Measurements from ENCODE around the gene PIM2. TPM values are rescaled to one million over a fixed set of nuclear protein-coding genes. Genes with fewer than 3 reads are reported as not detected.

PIM2 gene
- total and polyA plus RNA-seq, 2 of the 4 experiments (the other 2 are of a cell fraction): 7.3 to 9.4 TPM

DNA sequence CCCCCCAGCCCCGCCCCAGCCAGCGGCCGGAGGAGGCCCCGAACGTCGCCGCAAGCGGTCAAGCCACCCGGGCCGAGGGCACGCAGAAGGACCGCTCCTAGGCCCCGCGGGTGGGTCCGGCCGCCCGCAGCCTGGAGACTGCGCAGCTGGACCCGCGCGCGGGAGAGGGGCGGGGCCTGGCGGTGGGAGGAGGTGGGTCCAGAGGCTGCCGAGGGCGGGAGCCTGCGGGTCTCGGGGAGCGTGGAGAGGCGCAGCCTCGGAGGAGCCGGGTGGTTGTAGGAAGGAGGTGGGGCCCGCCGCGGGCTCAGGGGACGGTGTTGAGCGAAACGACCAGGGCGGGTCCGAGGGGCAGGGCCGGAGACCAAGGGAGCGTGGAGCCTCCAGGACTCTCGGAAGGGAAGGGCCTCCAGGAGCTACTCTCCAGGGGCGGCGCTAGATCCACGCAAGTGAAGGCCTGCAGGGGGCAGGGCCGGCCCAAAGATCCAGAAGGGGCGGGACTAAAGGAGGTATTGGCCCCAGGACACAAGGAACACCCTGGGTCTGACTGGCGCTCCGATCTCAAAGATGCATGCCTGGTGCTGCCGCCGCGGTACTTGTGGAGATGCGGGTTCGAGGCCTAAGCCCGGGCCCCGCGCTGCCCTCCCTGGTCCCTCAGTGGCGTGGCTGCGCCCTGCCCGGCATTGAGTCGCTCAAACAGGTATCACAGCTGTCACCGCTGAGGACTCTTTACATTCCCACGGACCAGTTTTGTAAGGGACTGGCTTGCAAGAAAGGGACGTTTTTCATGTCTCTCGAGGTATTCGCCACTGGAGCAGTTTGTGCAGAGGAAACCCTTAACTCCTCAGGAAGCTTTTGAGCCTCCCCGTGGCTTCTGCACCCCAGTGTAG, 27.2 kb downstream of the PIM2 start (continued):
- TF ChIP-seq RCOR1 (IDR thresholded peaks at IDR 0.05; ENCODE audit: insufficient replicate concordance, low read length) (no peak), MXI1 (IDR thresholded peaks at IDR 0.05; ENCODE audit: borderline replicate concordance, low read depth, low read length) (no peak; the same call in 1 of the 2 replicates), MAFK (IDR thresholded peaks at IDR 0.05; ENCODE audit: low read depth, low read length) (no peak)

DNA sequence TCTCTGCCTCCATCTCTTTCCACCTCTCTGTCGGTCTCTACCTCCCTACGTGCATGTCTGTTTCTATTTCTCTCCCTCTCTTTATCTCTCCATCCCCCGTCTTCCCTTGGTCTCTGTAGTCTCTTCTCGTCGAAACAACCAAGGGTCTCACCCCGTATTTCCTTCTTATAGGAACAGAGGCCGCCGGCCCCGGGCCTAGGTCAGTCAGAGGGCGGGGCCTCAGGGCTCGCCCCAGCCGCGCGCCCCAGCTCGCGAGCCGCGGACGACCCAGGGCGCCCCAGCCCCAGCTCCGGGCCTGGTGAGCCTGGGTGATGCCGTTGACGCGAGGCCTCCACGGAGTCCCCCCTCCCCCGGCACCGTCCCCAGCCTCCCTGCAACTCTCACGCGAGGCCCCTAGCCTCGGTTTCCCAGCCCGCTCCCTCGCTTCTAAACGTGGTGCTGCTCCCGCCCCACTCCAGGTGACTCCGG, 27.9 kb downstream of the PIM2 start:
- Histone ChIP-seq H3K4me3 (ENCODE audit: insufficient read depth, low read depth, low read length) (peak overlapping the region; percentile 32), H3K9me3 (ENCODE audit: control insufficient read depth, insufficient read depth, low read length) (no peaks in the 10 kb centered on the region), H3K79me1 (ENCODE audit: low read depth in 1 of 2, low read length in 2 of 2) (peaks cover 0 to 8% of the 10 kb centered on the region in 2 experiments; a peak in 1 of 4 replicates), H4K91ac (ENCODE audit: insufficient read depth, low read depth, low read length) (no peak overlapping the region), H3K27ac (ENCODE audit: insufficient read depth, low read length) (no peak overlapping the region; the same call in 1 of the 2 replicates), H3K4me2 (ENCODE audit: low read depth, low read length) (peak overlapping the region; percentile 65), H2AK9ac (replicated peaks; ENCODE audit: low read depth, low read length, poor library complexity) (no peak overlapping the region), H2AFZ (replicated peaks; ENCODE audit: low read length, poor library complexity) (peak overlapping the region; percentile 84), H3K4me1 (ENCODE audit: control insufficient read depth, insufficient read depth, low read length) (no peaks in the 10 kb centered on the region), H4K8ac (ENCODE audit: low read depth in 2 of 2, low read length in 2 of 2) (peak overlapping the region; percentile 40 to 51; a peak in 1 of 4 replicates), H4K20me1 (ENCODE audit: insufficient read depth, low read length) (no peaks in the 10 kb centered on the region), H4K5ac (ENCODE audit: low read depth, low read length) (peak overlapping the region; percentile 49; the same call in 1 of the 2 replicates), H2BK20ac (ENCODE audit: low read depth, low read length) (no peak overlapping the region), H3K27me3 (ENCODE audit: control insufficient read depth, insufficient read depth, low read length) (no peaks in the 10 kb centered on the region), H2BK120ac (ENCODE audit: low read depth, low read length) (no peak overlapping the region), H3K23ac (ENCODE audit: low read depth, low read length) (no peak overlapping the region), H3K9ac (ENCODE audit: low read depth, low read length) (peak overlapping the region; percentile 25; the same call in 1 of the 2 replicates), H3K36me3 (ENCODE audit: control insufficient read depth, insufficient read depth, low read length) (no peaks in the 10 kb centered on the region), H3K18ac (ENCODE audit: low read depth, low read length) (no peak overlapping the region), H2BK15ac (ENCODE audit: low read depth, low read length) (no peak overlapping the region), H2BK5ac (ENCODE audit: low read depth, low read length, poor library complexity, severe bottlenecking) (no peak overlapping the region), H3K56ac (ENCODE audit: extremely low read depth, insufficient read depth, low read length) (no peak overlapping the region), H2AK5ac (ENCODE audit: low read depth, low read length) (no peak overlapping the region), H3K14ac (replicated peaks; ENCODE audit: low read depth, low read length) (no peak overlapping the region), H3K9me1 (ENCODE audit: insufficient read depth, low read length) (0 out of 2 replicates have a peak, but pooled peaks cover 7% of the 10 kb centered on the region), H3K4ac (ENCODE audit: low read depth, low read length) (no peak overlapping the region)
- WGBS, 2 experiments (ENCODE audit: extremely low coverage in 2 of 2, insufficient read length in 1 of 2): 31% methylated on average over 20 of the region's 35 CpGs; no CpG with 5 or more reads in 1 of the 2 experiments
- CTCF ChIA-PET: interaction anchor here (0.6 kb wide), 1 partner anchor 195 kb away, joined by 4 read pairs; no protein-coding TSS in a partner anchor
- peak; percentile 39 for ATAC-seq (ENCODE audit: low read depth)
- intact Hi-C loops (cut with micrococcal nuclease): no loop called here
- POLR2A ChIA-PET (ENCODE audit: unreplicated experiment): interaction anchor here (0.6 kb wide), 1 partner anchor 66 kb away, joined by 3 read pairs; no protein-coding TSS in a partner anchor
- DNase-seq: no peak
- no TSS peak for BruUV-seq (replicated peaks)
- in situ Hi-C loops (cut with MboI; ENCODE audit: low sequenced_read_pairs): no loop called here
- dilution Hi-C loops (cut with HindIII; ENCODE audit: low sequenced_read_pairs, unreplicated experiment): no loop called here
- TF ChIP-seq RAD21 (IDR thresholded peaks at IDR 0.05; ENCODE audit: low read length) (no peak), CHD1 (IDR thresholded peaks at IDR 0.05; ENCODE audit: low read depth, low read length) (no peak), MAZ (IDR thresholded peaks at IDR 0.05; ENCODE audit: borderline replicate concordance, low read depth, low read length) (no peak), POLR2A (IDR thresholded peaks at IDR 0.05; ENCODE audit: low read depth, low read length) (no peak), RFX5 (IDR thresholded peaks at IDR 0.05; ENCODE audit: low read depth, low read length) (no peak)
- TF ChIP-seq, protein P1, sequence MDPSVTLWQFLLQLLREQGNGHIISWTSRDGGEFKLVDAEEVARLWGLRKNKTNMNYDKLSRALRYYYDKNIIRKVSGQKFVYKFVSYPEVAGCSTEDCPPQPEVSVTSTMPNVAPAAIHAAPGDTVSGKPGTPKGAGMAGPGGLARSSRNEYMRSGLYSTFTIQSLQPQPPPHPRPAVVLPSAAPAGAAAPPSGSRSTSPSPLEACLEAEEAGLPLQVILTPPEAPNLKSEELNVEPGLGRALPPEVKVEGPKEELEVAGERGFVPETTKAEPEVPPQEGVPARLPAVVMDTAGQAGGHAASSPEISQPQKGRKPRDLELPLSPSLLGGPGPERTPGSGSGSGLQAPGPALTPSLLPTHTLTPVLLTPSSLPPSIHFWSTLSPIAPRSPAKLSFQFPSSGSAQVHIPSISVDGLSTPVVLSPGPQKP (IDR thresholded peaks at IDR 0.05; ENCODE audit: borderline replicate concordance, low read depth, low read length): no peak
- TF ChIP-seq, protein P2, sequence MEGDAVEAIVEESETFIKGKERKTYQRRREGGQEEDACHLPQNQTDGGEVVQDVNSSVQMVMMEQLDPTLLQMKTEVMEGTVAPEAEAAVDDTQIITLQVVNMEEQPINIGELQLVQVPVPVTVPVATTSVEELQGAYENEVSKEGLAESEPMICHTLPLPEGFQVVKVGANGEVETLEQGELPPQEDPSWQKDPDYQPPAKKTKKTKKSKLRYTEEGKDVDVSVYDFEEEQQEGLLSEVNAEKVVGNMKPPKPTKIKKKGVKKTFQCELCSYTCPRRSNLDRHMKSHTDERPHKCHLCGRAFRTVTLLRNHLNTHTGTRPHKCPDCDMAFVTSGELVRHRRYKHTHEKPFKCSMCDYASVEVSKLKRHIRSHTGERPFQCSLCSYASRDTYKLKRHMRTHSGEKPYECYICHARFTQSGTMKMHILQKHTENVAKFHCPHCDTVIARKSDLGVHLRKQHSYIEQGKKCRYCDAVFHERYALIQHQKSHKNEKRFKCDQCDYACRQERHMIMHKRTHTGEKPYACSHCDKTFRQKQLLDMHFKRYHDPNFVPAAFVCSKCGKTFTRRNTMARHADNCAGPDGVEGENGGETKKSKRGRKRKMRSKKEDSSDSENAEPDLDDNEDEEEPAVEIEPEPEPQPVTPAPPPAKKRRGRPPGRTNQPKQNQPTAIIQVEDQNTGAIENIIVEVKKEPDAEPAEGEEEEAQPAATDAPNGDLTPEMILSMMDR (conservative IDR thresholded peaks at IDR 0.05; ENCODE audit: low read depth, low read length): no peak
